ENCODE data around the gene FAM162B.
"Not testable (repeated sequence)": the region's sequence is repeated elsewhere in the genome, so short reads cannot be mapped to it uniquely, and the experiment has no call there.

FAM162B gene

DNA sequence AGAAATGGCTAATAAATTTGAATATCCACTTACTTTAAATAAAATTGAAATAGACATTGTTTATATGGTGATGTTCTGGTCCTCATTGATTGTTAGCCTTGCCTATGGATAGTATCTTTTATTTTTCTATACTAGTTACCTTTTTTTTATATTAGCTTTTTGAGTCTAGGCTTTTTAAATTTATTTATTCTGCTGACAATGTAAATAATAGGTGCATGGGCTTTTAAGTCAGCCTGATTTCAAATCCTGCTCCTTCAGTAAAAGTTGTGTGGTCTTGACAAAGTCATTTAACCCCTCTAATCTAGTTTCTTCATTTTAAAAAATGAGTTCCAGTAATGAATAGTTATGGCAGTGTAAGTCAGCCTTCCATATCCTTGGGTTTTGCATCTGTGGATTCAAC is 38.6 kb downstream of the FAM162B start:
- H3K27ac ChIP-seq = no peak overlapping the region
- TF ChIP-seq, protein P1, sequence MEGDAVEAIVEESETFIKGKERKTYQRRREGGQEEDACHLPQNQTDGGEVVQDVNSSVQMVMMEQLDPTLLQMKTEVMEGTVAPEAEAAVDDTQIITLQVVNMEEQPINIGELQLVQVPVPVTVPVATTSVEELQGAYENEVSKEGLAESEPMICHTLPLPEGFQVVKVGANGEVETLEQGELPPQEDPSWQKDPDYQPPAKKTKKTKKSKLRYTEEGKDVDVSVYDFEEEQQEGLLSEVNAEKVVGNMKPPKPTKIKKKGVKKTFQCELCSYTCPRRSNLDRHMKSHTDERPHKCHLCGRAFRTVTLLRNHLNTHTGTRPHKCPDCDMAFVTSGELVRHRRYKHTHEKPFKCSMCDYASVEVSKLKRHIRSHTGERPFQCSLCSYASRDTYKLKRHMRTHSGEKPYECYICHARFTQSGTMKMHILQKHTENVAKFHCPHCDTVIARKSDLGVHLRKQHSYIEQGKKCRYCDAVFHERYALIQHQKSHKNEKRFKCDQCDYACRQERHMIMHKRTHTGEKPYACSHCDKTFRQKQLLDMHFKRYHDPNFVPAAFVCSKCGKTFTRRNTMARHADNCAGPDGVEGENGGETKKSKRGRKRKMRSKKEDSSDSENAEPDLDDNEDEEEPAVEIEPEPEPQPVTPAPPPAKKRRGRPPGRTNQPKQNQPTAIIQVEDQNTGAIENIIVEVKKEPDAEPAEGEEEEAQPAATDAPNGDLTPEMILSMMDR (conservative IDR thresholded peaks at IDR 0.05) = no peak

DNA sequence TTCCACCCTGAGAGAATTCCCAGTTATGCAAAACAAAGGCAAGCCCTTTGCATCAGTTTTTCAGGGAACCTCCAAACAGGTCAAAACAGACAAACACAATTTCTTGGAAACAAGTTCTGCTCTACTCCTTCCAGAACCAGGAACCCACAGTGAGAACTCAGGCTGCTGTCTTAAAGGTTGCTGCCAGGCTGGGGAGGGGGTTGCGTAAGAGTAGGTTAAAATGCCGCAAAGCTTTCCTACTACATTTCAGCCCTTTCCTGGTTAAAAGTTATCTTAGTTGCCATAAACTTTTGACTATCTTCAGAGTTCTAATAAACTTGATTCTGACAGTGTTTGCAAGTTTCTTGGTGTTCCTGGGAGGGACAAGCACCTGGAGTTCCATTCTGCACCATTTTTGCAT is 50.8 kb downstream of the FAM162B start:
- TF ChIP-seq, protein P1 (conservative IDR thresholded peaks at IDR 0.05) = no peak
- H3K27ac ChIP-seq = no peak overlapping the region

DNA sequence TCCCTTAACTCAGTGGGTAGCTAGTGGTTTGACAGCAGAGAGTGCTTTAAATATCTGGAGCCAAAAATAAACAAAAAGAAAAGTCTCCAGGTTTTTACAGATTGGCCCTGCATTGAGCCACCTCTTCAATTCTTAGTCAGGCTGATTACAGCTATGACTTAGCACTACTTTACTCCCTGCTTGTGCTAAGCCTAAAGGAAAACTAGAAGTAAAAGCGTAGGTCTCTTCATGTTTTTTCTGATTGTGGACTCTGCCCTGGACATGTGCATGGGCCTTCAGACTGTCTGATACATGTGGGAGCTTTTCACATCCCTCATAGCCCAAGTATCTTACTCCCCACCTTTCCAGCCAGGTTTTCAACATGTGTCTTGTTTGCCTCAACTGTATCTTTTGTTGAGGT is 51.2 kb downstream of the FAM162B start:
- no peak overlapping the region for H3K27ac ChIP-seq
- TF ChIP-seq, protein P1 (conservative IDR thresholded peaks at IDR 0.05) = no peak

- no peak overlapping the region for H3K27ac ChIP-seq
- TF ChIP-seq, protein P1 (conservative IDR thresholded peaks at IDR 0.05) = no peak
Observed at GRCh38 chr6:116705917-116706316, 59.6 kb downstream of the FAM162B start.

GRCh38 chr6:116703888-116704287 is 61.6 kb downstream of the FAM162B start:
- not testable (repeated sequence) for H3K27ac ChIP-seq

Data from VCaP (cell line).